Lung (tissue), 12 donors: ENCODE measurements around the gene GUCY2D. TPM values are rescaled to one million over a fixed set of nuclear protein-coding genes. Genes with fewer than 3 reads are reported as not detected.
A peak's percentile ranks its signal among the peaks of the same experiment; 100 is the strongest.

Source experiments
- ATAC-seq: fragments of 200-7000 bp; cut with Tn5 transposase; one replicate; pipeline ENCODE4 v1.9.1; 2020; ENCODE audit warnings: moderate number of reproducible peaks; ENCODE audit not compliant: insufficient read depth, low FRiP score
- DNase-seq, 3 donors: peaks; one replicate each; pipeline ENCODE4 v3.0.0-alpha.2; 2013 to 2017
- H3K27ac ChIP-seq, 2 donors: one replicate each; pipeline ENCODE4 v1.5.1; 2013; ENCODE audit warnings: mild to moderate bottlenecking in 2 of 2, moderate library complexity in 2 of 2, control low read depth in 1 of 2, inconsistent platforms in 1 of 2, low read depth in 1 of 2, low read length in 1 of 2
- H3K27me3 ChIP-seq, 3 donors: one replicate each; pipeline ENCODE4 v1.5.1; 2013; ENCODE audit warnings: low read length in 2 of 3; ENCODE audit not compliant: control insufficient read depth in 3 of 3, insufficient read depth in 3 of 3
- H3K36me3 ChIP-seq, 4 donors: one replicate each; pipeline ENCODE4 v1.5.1; 2013; ENCODE audit warnings: low read length in 4 of 4, mild to moderate bottlenecking in 1 of 4, moderate library complexity in 1 of 4; ENCODE audit not compliant: control insufficient read depth in 4 of 4, insufficient read depth in 4 of 4
- H3K4me1 ChIP-seq, 5 donors: one replicate each; pipeline ENCODE4 v1.5.1; 2013; ENCODE audit warnings: low read length in 5 of 5, mild to moderate bottlenecking in 2 of 5, moderate library complexity in 1 of 5; ENCODE audit not compliant: control insufficient read depth in 5 of 5, insufficient read depth in 5 of 5
- H3K4me3 ChIP-seq: one replicate; pipeline ENCODE4 v1.5.1; 2013; ENCODE audit warnings: mild to moderate bottlenecking, control low read depth, moderate library complexity
- H3K9ac ChIP-seq, 2 donors: one replicate each; pipeline ENCODE4 v1.5.1; 2013; ENCODE audit warnings: low read length in 2 of 2, control low read depth in 1 of 2; ENCODE audit not compliant: insufficient read depth in 1 of 2
- H3K9me3 ChIP-seq, 4 donors: one replicate each; pipeline ENCODE4 v1.5.1; 2013; ENCODE audit warnings: low read length in 3 of 4, mild to moderate bottlenecking in 1 of 4, moderate library complexity in 1 of 4; ENCODE audit not compliant: control insufficient read depth in 4 of 4, insufficient read depth in 3 of 4
- WGBS, 2 donors: extraction: QIAGEN DNeasy Blood & Tissue Kit; methylation state at CpG; one replicate each; pipeline ENCODE4 v1.1.7; 2013; 5-methylcytosine and 5-hydroxymethylcytosine counted together
- polyA plus RNA-seq, 2 donors: library from polyadenylated mRNA; stranded (reverse); fragments of 200-250 nt; gene quantifications; one replicate each; pipeline ENCODE4 v1.2.1, GENCODE V29; 2013
- total RNA-seq, 2 donors: library from RNA; depleted of rRNA in 1 of 2; stranded (reverse); fragments of >200 nt in 1 of 2; gene quantifications; one replicate each; pipeline ENCODE4 v1.2.1, GENCODE V29; 2014 to 2021
- TF ChIP-seq, protein P1 (sequence below): IDR thresholded peaks from 2 replicates; pipeline ENCODE4 v1.5.1; 2012; ENCODE audit warnings: mild to moderate bottlenecking; ENCODE audit errors: control extremely low read depth, extremely low read depth
- donor health status: control.
- donor health status: control.
- donor health status: Bipolar disorder and iron deficiency.
- donor health status: healthy.
- donor health status: DM: yes; HTN: yes; CAD: no.

Gene GUCY2D
- total and polyA plus RNA-seq, 4 donors = 0.20 to 1.8 (median 0.39) TPM

DNA sequence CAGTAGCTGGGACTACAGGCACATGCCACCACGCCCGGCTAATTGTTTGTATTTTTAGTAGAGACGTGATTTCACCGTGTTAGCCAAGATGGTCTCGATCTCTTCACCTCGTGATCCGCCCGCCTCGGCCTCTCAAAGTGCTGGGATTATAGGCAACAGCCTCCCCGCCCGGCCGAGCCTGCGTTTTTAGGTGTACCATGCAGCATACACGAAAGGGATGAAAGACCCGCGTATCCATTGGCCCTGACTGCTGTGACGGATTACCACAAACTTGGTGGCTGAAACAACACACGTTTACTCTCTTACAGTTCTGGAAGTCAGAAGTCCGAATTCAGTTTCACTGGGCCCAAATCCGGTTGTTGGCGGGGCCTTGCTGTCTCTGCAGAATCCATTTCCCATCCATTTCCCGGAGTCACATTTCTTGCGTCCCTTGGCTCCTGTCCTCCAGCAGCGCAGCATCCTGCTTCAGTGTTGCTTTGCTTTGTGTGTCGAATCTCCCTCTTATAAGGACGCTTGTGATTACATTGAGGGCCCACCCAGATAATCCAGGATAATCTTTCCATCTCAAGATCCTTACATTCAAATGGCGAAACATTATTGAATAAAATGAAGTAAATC lies 8.3 kb upstream of the GUCY2D start:
- ATAC-seq (no peak), DNase-seq (no peak)
- peak overlapping the region in 1 of 2 donors; percentile 10 for H3K27ac ChIP-seq
- no peak overlapping the region for H3K4me3 ChIP-seq
- 87 to 89% methylated on average over 27 of the region's 27 CpGs for WGBS, 2 donors
- peaks cover 0 to 9% (median 5%) of the 10 kb centered on the region in 3 donors for H3K27me3 ChIP-seq
- H3K4me1 ChIP-seq = peaks cover 0 to 5% (median 0%) of the 10 kb centered on the region in 5 donors
- no peaks in the 10 kb centered on the region for H3K9me3 ChIP-seq
- H3K36me3 ChIP-seq = no peaks in the 10 kb centered on the region
- no peak overlapping the region for H3K9ac ChIP-seq
- TF ChIP-seq, protein P1, sequence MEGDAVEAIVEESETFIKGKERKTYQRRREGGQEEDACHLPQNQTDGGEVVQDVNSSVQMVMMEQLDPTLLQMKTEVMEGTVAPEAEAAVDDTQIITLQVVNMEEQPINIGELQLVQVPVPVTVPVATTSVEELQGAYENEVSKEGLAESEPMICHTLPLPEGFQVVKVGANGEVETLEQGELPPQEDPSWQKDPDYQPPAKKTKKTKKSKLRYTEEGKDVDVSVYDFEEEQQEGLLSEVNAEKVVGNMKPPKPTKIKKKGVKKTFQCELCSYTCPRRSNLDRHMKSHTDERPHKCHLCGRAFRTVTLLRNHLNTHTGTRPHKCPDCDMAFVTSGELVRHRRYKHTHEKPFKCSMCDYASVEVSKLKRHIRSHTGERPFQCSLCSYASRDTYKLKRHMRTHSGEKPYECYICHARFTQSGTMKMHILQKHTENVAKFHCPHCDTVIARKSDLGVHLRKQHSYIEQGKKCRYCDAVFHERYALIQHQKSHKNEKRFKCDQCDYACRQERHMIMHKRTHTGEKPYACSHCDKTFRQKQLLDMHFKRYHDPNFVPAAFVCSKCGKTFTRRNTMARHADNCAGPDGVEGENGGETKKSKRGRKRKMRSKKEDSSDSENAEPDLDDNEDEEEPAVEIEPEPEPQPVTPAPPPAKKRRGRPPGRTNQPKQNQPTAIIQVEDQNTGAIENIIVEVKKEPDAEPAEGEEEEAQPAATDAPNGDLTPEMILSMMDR = no peak

DNA sequence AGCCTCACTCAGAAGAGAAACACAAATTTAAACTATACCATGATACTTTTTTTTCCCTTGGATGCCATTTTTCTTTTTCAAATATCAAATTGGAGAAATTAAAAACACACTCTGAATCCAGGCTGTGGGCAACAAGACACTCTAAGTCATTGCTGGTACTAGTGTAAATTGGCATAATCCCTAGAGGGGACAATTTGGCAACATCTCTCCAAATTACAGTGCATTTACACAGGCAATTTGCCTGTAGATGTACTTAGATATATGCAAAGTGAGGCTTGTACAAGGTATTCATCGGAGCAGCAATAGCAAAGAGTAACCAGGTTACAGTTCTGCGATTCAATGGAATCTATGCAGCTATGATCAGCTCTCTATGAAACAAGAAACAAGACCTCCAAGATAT lies 6.7 kb upstream of the GUCY2D start:
- no peak for ATAC-seq
- no peak overlapping the region for H3K4me3 ChIP-seq
- H3K27me3 ChIP-seq = peaks cover 0 to 20% (median 13%) of the 10 kb centered on the region in 3 donors
- DNase-seq = no peak
- H3K4me1 ChIP-seq = peaks cover 0 to 5% (median 0%) of the 10 kb centered on the region in 5 donors
- 98 to 99% methylated on average over 2 of the region's 2 CpGs for WGBS, 2 donors
- no peak overlapping the region for H3K27ac ChIP-seq
- no peaks in the 10 kb centered on the region for H3K9me3 ChIP-seq
- H3K9ac ChIP-seq = no peak overlapping the region
- no peaks in the 10 kb centered on the region for H3K36me3 ChIP-seq
- TF ChIP-seq, protein P1 = no peak

DNA sequence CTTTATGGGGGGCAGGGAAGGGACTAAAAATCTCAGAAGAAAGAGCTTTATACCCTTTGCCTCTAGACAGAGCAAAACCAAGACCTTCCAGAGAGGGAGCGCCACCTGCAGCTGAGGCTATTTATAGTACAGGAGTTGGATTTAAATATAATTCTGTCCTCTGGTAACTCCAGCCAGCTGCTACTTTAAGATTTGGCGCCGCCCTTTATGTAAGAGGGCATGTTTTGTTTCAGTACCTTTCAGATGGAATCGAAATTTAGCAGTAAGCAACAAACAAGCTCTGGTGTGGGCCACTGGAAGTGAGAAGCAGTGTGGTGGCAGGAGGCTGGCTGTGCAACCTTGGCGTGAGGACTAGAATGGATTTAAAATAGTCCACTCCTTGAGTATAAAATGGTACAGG lies 5.2 kb upstream of the GUCY2D start:
- H3K36me3 ChIP-seq = no peaks in the 10 kb centered on the region
- no peak for ATAC-seq
- peaks cover 0 to 5% (median 0%) of the 10 kb centered on the region in 5 donors for H3K4me1 ChIP-seq
- no peak overlapping the region for H3K27ac ChIP-seq
- H3K9ac ChIP-seq = no peak overlapping the region
- TF ChIP-seq, protein P1 = no peak
- H3K4me3 ChIP-seq = no peak overlapping the region
- peaks cover 0 to 32% (median 23%) of the 10 kb centered on the region in 3 donors for H3K27me3 ChIP-seq
- H3K9me3 ChIP-seq = no peaks in the 10 kb centered on the region
- WGBS, 2 donors = 25 to 28% methylated on average over 5 of the region's 5 CpGs
- DNase-seq = no peak
